Immature natural killer cell (primary cell): ENCODE data around the gene PASK. TPM values are rescaled to one million over a fixed set of nuclear protein-coding genes. Genes with fewer than 3 reads are reported as not detected.

ENCODE experiments used
- DNase-seq, 3 donors: peaks; one replicate each; pipeline ENCODE4 v3.0.0; 2022; ENCODE audit warnings: mixed read lengths in 1 of 3
- H3K27ac Mint-ChIP-seq, 6 donors: one replicate each; pipeline ENCODE4 v1.8.0; 2020; ENCODE audit warnings: mixed read lengths in 6 of 6, mild to moderate bottlenecking in 5 of 6, inconsistent platforms in 4 of 6, moderate library complexity in 3 of 6
- H3K27me3 Mint-ChIP-seq, 3 donors: one replicate each; pipeline ENCODE4 v1.8.0; 2020 to 2021; ENCODE audit warnings: low read depth in 3 of 3, mild to moderate bottlenecking in 3 of 3, mixed read lengths in 3 of 3, moderate library complexity in 3 of 3, inconsistent platforms in 1 of 3
- H3K36me3 Mint-ChIP-seq, 3 donors: one replicate each; pipeline ENCODE4 v1.8.0; 2020; ENCODE audit warnings: mixed read lengths in 3 of 3, inconsistent platforms in 2 of 3, mild to moderate bottlenecking in 2 of 3
- H3K4me1 Mint-ChIP-seq, 2 donors: one replicate each; pipeline ENCODE4 v1.8.0; 2020; ENCODE audit warnings: inconsistent platforms in 2 of 2, mild to moderate bottlenecking in 2 of 2, mixed read lengths in 2 of 2, moderate library complexity in 1 of 2
- H3K4me3 Mint-ChIP-seq, 5 donors: one replicate each; pipeline ENCODE4 v1.8.0; 2020; ENCODE audit warnings: mild to moderate bottlenecking in 5 of 5, mixed read lengths in 5 of 5, inconsistent platforms in 3 of 5, moderate library complexity in 3 of 5
- H3K9me3 Mint-ChIP-seq, 6 donors: one replicate each; pipeline ENCODE4 v1.8.0; 2020; ENCODE audit warnings: mild to moderate bottlenecking in 6 of 6, mixed read lengths in 6 of 6, inconsistent platforms in 4 of 6, moderate library complexity in 3 of 6
- polyA plus RNA-seq, 3 donors: library from polyadenylated mRNA; unstranded; fragments of 300-500 nt; fragmentation: Illumina TruSeq; gene quantifications; one replicate each; pipeline ENCODE4 v1.2.3, GENCODE V29; 2021

PASK gene
- polyA plus RNA-seq, 3 donors from 2014 or later, result 2.1 to 5.5 (median 4.9) TPM

DNA sequence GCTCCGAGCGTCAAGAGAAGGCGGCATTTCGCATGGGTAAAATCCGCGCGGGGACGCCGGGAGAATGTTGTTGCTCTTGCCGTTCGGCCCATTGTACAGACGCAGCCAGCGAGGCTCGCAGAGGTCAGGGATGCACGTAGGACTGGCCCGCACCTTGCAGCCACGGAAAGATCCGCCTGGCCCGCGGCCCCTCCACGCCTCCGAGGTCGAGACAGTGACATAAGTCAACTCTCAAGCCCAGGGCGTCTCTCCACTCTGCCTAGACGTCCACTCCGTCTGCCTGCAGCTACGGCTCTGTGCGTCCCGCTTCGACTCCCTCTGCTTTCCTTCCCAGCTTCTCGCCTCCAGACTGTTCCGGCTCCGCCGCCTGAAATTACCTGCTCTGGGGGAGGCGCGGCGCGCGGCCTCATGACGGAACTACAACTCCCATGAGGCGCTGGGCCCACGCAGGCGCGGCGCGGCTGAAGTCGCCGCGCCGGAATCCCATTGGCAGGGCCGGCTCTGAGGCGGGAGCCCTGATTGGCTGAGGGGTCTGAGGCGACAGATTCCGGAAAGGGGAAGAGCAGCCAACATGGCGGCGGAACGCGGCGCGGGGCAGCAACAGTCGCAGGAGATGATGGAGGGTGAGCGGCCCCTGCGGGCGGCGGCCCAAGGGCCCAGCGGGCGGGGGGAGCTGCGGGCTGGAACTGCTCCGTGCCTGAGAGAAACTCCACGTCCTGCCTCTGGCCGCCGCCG, 820 bp upstream of the PASK start, which contains the start of gene PPP1R7:
Gene PPP1R7, plus strand, starts transcription at position 543 of the 735 bp plus-strand sequence. Its CDS starts 29 bp downstream, at position 572.
- Mint-ChIP-seq H3K36me3 (peaks cover 4 to 6% (median 6%) of the 10 kb centered on the region in 3 donors), H3K27ac (peak within 1 kb of the TSS; percentile 90 to 97 (median 94)), H3K4me1 (peaks cover 30 to 43% of the 10 kb centered on the region in 2 donors), H3K9me3 (no peaks in the 10 kb centered on the region), H3K4me3 (peak within 1 kb of the TSS; percentile 95 to 100 (median 97)), H3K27me3 (peaks cover 2 to 4% (median 3%) of the 10 kb centered on the region in 3 donors)
- DNase-seq, result peak; percentile 89 to 91 (median 90)

DNA sequence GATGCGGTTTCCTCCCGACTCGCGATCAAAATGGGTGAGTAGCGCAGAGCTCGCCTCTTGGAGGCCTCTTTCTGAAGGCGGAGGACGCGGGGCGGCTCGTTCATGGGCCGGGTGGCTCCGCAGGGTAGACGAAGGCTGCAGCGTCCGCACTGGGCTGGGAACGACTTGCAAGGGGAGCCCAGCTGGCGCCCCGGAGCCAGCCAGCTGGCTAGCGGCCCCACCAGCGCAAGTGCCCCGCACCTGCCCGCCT, 328 bp upstream of the PASK start:
- peaks cover 30 to 39% of the 10 kb centered on the region in 2 donors for H3K4me1 Mint-ChIP-seq
- no peak for DNase-seq
- peak overlapping the region; percentile 95 to 100 (median 97) for H3K4me3 Mint-ChIP-seq
- no peaks in the 10 kb centered on the region for H3K9me3 Mint-ChIP-seq
- peak overlapping the region; percentile 77 to 94 (median 86) for H3K27ac Mint-ChIP-seq
- peaks cover 2 to 6% (median 4%) of the 10 kb centered on the region in 3 donors for H3K36me3 Mint-ChIP-seq
- peaks cover 2 to 4% (median 3%) of the 10 kb centered on the region in 3 donors for H3K27me3 Mint-ChIP-seq

- H3K9me3 Mint-ChIP-seq, result no peaks in the 10 kb centered on the region
- H3K36me3 Mint-ChIP-seq, result peaks cover 0 to 6% (median 1%) of the 10 kb centered on the region in 3 donors
- H3K27me3 Mint-ChIP-seq, result peaks cover 2 to 4% (median 3%) of the 10 kb centered on the region in 3 donors
- H3K4me1 Mint-ChIP-seq, result peaks cover 30 to 39% of the 10 kb centered on the region in 2 donors
- peak overlapping the region; percentile 56 to 94 (median 76) for H3K27ac Mint-ChIP-seq
- peak overlapping the region; percentile 91 to 99 (median 95) for H3K4me3 Mint-ChIP-seq
- DNase-seq, result no peak
Measured at GRCh38 chr2:241148239-241148638, 1.0 kb downstream of the PASK start.

DNA sequence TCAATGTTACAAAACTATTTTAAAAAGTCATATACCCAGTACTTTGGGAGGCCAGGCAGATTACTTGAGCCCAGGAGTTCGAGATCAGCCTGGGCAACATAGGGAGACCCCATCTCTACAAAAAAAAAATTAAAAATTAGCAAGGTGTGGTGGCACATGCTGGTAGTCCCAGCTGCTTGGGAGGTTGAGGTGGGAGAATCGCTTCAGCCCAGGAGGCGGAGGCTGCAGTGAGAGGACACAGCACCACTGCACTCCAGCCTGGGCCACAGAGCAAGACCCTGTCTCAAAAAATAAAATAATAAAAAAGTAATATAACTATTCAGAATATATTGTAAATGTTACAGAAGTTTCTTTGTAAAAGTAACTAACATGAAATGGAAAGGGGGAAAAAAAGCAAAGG, 1.9 kb downstream of the PASK start:
- Mint-ChIP-seq H3K27ac (no peak overlapping the region), H3K27me3 (peaks cover 2 to 4% (median 3%) of the 10 kb centered on the region in 3 donors), H3K4me3 (peak overlapping the region in 4 of 5 donors; percentile 46 to 99 (median 73)), H3K4me1 (peaks cover 29 to 38% of the 10 kb centered on the region in 2 donors), H3K9me3 (no peaks in the 10 kb centered on the region), H3K36me3 (peaks cover 0 to 6% (median 0%) of the 10 kb centered on the region in 3 donors)
- no peak for DNase-seq

GRCh38 chr2:241146286-241146685, 3.0 kb downstream of the PASK start:
- Mint-ChIP-seq H3K4me3 (no peak overlapping the region), H3K4me1 (peaks cover 18 to 28% of the 10 kb centered on the region in 2 donors), H3K9me3 (no peaks in the 10 kb centered on the region), H3K27me3 (peaks cover under 1 to 4% (median 3%) of the 10 kb centered on the region in 3 donors), H3K27ac (no peak overlapping the region), H3K36me3 (peaks cover 0 to 10% (median 4%) of the 10 kb centered on the region in 3 donors)
- DNase-seq, result no peak

DNA sequence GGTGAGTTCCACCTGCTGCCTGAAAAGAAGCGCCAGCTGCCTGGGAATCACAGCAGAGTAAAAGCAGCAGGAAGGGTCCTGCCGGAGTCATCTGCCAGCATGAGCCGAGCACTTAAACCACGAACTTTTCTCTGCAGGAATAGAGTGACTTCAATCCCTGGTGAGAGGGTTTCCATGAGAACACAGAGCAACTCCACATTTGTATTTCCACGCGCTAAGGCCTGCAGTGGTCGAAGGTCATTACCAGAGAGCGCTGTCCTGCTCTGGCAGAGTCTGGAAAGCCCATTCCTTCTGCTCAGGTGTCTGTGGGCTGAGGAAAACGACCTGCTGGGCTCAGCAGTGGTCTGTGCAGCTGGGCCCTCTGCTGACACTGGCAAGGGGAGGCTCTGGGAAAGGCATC, 6.7 kb downstream of the PASK start:
- no peaks in the 10 kb centered on the region for H3K4me1 Mint-ChIP-seq
- no peak overlapping the region for H3K4me3 Mint-ChIP-seq
- peaks cover 0 to 18% (median 14%) of the 10 kb centered on the region in 3 donors for H3K36me3 Mint-ChIP-seq
- no peak for DNase-seq
- no peaks in the 10 kb centered on the region for H3K9me3 Mint-ChIP-seq
- H3K27ac Mint-ChIP-seq, result no peak overlapping the region
- H3K27me3 Mint-ChIP-seq, result no peaks in the 10 kb centered on the region

- no peaks in the 10 kb centered on the region for H3K27me3 Mint-ChIP-seq
- no peaks in the 10 kb centered on the region for H3K9me3 Mint-ChIP-seq
- H3K27ac Mint-ChIP-seq, result no peak overlapping the region
- H3K4me3 Mint-ChIP-seq, result no peak overlapping the region
- peaks cover 0 to 18% (median 14%) of the 10 kb centered on the region in 3 donors for H3K36me3 Mint-ChIP-seq
- DNase-seq, result no peak
- no peaks in the 10 kb centered on the region for H3K4me1 Mint-ChIP-seq
Measured at GRCh38 chr2:241142063-241142462, 7.2 kb downstream of the PASK start.

DNA sequence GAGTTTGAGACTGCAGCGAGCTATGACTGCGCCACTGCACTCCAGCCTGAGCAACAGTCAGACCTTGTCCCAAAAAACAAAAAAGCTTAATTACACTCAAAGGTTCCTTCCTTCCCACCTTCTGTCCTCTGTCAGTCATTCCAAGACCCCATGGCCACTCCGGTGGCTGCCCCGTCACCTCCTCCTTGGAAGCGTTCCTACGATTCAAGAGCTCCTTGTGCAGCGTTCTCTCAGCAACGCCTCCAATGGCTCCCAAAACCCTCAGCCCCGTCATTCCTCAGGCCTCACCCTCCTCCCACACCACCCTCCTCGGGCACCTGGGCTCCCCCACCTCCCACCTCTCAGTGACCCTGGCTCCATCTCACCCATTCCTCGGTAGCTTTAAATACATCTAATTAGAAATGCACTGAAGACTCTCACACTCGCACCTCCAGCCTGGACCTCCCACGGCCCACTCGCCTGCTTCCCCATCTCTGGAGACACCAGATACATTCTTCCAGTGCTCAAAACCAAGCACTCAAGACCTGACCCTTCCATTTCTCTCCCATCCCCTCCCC, 8.0 kb downstream of the PASK start:
- Mint-ChIP-seq H3K9me3 (no peaks in the 10 kb centered on the region), H3K4me3 (no peak overlapping the region), H3K4me1 (no peaks in the 10 kb centered on the region), H3K36me3 (peaks cover 0 to 16% (median 15%) of the 10 kb centered on the region in 3 donors), H3K27ac (no peak overlapping the region), H3K27me3 (no peaks in the 10 kb centered on the region)
- no peak for DNase-seq

DNA sequence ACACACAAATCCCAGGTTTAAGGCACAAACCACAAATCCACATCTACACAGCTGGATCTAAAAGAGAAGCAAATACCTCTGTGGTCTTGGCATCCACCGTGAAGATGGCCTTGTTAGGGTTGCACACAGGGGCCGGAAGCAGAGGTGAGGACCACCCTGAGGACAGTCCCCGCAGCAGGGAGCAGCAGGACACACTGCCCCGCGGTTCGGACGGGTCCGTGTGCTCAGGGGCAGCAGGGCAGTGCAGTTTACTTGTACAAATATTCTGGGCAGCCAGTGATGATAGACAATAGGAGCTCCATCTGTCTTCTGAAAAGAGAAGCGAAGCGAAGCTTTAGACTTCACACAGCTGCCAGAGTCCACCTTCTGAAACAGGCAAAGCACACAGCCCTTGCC, 8.8 kb downstream of the PASK start:
- no peak overlapping the region for H3K4me3 Mint-ChIP-seq
- H3K36me3 Mint-ChIP-seq, result peaks cover 0 to 17% (median 12%) of the 10 kb centered on the region in 3 donors
- DNase-seq, result no peak
- H3K9me3 Mint-ChIP-seq, result no peaks in the 10 kb centered on the region
- H3K4me1 Mint-ChIP-seq, result no peaks in the 10 kb centered on the region
- H3K27me3 Mint-ChIP-seq, result no peaks in the 10 kb centered on the region
- H3K27ac Mint-ChIP-seq, result no peak overlapping the region

DNA sequence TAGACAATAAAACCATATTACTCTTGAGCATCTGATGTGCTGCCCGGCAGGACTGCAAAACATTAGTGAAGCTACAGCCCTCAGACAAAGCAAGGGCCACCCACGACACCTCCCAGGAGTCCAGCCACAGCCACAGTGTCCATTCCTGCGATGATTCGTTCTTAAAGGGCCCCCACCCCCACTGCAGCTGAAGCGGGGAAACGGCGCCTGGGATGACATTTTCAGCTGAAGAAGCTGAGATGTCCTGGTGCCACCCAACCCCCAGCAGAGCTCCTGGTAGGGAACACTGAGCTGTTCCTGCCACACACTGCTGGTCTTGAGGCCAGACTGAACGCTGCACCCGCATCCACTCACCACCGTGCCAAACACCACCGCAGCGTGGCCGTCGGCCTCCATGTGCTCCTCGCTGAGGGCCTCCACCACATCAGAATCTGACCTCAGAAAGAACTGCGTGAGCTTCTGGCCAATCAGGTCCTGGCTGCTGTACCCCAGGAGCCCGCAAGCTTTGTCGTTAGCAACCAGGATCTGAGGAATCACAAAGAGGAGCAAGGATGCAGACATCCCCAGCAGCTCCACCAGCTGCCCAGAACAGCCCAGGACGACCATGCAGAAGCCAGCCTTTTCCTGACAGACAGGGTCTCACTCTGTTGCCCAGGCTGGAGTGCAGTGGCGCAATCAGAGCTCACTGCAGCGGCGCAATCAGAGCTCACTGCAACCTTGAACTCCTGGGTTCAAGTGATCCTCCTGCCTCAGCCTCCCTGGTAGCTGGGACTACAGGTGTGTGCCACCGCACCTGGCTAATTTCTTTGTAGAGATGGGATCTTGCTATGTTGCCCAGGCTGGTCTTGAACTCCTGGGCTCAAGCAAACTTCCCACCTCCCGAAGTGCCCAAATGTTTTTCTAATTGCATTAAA, 9.5 kb downstream of the PASK start:
- peaks cover 0 to 17% (median 12%) of the 10 kb centered on the region in 3 donors for H3K36me3 Mint-ChIP-seq
- no peaks in the 10 kb centered on the region for H3K27me3 Mint-ChIP-seq
- no peak overlapping the region for H3K4me3 Mint-ChIP-seq
- no peak for DNase-seq
- no peaks in the 10 kb centered on the region for H3K9me3 Mint-ChIP-seq
- H3K4me1 Mint-ChIP-seq, result no peaks in the 10 kb centered on the region
- no peak overlapping the region for H3K27ac Mint-ChIP-seq

GRCh38 chr2:241138471-241138870, 10.8 kb downstream of the PASK start:
- Mint-ChIP-seq H3K4me3 (no peak overlapping the region), H3K4me1 (no peaks in the 10 kb centered on the region), H3K9me3 (no peaks in the 10 kb centered on the region), H3K27me3 (no peaks in the 10 kb centered on the region), H3K36me3 (peaks cover 0 to 17% (median 15%) of the 10 kb centered on the region in 3 donors), H3K27ac (no peak overlapping the region)
- no peak for DNase-seq

- no peak for DNase-seq
- Mint-ChIP-seq H3K27me3 (no peaks in the 10 kb centered on the region), H3K4me3 (no peak overlapping the region), H3K4me1 (no peaks in the 10 kb centered on the region), H3K36me3 (peaks cover 0 to 23% (median 23%) of the 10 kb centered on the region in 3 donors), H3K27ac (no peak overlapping the region), H3K9me3 (no peaks in the 10 kb centered on the region)
Measured at GRCh38 chr2:241137276-241138190, 11.7 kb downstream of the PASK start.

GRCh38 chr2:241136661-241137260, 12.5 kb downstream of the PASK start:
- no peaks in the 10 kb centered on the region for H3K4me1 Mint-ChIP-seq
- H3K4me3 Mint-ChIP-seq, result no peak overlapping the region
- H3K9me3 Mint-ChIP-seq, result no peaks in the 10 kb centered on the region
- no peak overlapping the region for H3K27ac Mint-ChIP-seq
- H3K36me3 Mint-ChIP-seq, result peaks cover 0 to 21% (median 20%) of the 10 kb centered on the region in 3 donors
- DNase-seq, result no peak
- H3K27me3 Mint-ChIP-seq, result no peaks in the 10 kb centered on the region
